Measurements from ENCODE around the gene SNX25. TPM values are rescaled to one million over a fixed set of nuclear protein-coding genes. Genes with fewer than 3 reads are reported as not detected.

Gene SNX25
- total RNA-seq, 1 experiment from 2014 or later = 63.1 TPM

DNA sequence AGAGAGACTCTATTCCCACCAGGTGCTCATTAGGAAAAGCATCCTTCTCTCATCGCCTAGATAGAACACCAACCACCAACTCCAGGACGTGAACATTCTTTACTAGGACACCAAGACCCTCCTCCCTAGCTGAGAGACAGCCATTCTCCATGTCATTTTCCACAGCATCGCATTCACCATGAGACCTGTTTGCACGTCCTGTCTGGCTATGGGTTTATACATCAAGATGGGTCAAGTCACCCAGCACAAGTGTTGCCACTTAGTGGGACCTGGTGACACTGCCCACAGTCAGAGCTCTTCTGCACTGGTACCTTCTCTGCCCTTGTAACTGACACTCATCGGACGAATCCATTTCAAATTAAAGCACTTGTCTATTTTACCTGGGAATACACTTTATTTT is 168.9 kb downstream of the SNX25 start:
- DNase-seq (ENCODE audit: low spot score) = no peak

DNA sequence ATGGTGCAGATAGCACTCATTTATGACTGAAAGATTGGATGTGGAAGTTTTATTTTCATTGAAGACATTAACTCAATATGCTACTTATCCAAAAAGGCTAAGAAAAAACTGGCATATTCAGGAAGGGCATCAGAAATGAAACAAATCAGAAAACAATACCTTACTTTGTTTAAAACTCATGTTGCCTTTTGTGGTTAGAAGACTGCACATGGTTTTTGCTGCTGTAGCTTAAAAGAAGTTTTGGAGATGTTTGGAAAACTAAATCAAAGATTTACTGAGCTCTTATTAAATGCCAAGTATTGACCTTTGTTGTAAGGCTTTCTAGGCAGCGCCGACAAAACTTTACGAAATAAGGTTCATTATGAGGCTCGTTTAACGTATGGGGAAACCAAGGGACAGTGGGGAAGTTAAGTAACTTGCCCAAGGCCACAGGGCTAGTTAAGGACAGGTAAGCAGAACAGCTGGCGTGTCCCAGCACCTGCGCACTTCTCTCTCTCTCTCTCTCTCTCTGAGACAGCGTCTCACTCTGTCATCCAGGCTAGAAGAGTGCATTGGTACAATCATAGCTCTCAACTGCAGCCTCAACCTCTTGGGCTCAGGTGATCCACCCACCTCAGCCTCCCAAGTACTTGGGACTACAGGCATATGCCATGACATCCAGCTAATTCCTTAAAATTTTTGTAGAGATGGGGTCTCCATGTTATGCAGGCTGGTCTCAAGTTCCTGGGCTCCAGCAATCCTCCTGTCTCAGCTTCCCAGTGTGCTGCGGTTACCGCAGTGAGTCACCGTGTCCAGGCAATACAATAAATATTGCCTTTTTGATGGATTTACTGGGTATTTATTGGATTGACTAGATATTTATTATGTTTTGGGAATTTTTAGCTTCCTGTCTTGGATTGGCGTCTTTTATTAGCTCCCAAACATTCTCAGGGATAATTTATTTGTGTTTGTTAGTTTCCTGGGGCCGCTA is 170.2 kb downstream of the SNX25 start:
- peak; percentile 61 for DNase-seq (ENCODE audit: low spot score)

GRCh38 chr4:185380320-185380719 is 170.9 kb downstream of the SNX25 start:
- DNase-seq (ENCODE audit: low spot score) = no peak

- DNase-seq (ENCODE audit: low spot score) = no peak
Observed at GRCh38 chr4:185381288-185382196, 172.1 kb downstream of the SNX25 start.

- no peak for DNase-seq (ENCODE audit: low spot score)
Observed at GRCh38 chr4:185382754-185383153, 173.4 kb downstream of the SNX25 start.

DNA sequence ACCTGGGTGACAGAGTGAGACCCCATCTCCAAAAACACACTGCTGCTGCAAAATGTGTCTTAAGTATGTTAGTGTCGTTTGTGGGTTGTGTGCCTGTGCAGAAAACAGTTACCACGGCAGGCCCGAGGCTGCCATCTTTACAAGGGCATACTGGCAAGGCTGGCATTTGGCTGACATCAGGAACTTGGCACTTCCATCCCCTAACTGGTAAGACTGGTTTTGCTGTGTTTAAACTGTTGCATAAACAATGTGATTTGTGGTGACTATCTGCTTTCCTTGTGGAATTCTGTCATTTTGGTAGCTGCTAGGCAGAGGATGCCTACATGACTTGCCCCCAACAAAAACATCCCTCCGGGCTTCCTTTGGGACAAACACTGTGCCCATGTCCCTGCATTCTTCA is 174.1 kb downstream of the SNX25 start:
- no peak for DNase-seq (ENCODE audit: low spot score)

GRCh38 chr4:185384061-185384460 is 174.7 kb downstream of the SNX25 start:
- DNase-seq (ENCODE audit: low spot score) = no peak

DNA sequence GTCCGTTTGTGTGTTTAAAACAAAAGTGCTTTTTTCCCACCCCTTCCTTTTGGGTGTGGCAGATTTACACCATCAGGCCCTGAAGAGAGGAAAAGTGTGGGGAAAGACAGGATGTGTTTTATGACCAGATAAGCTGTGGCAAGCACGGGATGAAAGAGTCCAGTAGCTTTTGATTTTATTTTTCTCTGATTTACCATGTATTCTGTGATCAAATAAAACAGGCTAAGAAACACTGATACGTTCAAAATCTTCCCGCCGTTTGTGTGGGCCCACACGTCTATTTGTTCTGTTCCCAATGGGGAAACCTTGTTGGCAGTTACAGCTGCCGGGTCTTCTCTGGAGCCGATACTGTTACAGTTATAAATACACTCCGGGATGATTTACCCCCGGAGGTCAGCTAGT is 175.5 kb downstream of the SNX25 start:
- DNase-seq (ENCODE audit: low spot score) = peak; percentile 57

DNA sequence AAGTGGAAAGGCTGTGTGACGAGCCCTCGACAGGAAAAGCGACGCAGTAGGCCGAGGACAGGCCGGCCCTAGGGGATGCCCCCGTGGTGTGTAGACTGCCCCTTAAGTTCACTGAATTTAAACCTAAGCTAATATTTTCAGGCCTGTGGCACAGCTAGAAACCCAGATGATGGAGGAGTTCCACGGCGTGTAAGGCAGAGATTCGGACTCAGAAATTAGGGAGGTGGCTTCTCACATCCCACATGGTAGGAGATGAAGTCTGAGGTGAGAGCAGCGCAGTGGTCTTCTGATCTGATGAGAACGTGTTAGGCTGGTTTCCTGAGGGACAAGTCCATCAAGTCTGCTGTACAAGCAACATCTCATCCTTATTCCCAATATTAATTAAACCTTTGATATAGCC is 178.6 kb downstream of the SNX25 start:
- DNase-seq (ENCODE audit: low spot score) = no peak

DNA sequence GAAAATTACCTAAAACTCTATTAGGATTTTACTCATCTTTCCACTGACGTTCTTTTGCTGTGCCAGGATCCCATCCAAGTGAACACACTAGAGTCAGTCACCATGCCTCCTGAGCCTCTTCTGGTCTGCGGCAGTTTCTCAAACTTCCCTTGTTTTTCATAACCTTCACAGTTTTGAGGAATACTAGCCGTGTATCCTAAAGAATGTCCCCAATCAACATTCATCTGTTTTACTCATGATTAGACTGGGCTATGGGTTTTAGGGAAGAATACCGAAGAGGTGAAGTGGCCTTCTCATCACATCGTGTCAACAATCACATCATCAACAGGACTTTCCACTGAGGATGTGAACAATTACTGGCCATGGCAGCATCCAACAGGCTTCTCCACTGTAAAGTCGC is 181.5 kb downstream of the SNX25 start:
- DNase-seq (ENCODE audit: low spot score) = no peak

- no peak for DNase-seq (ENCODE audit: low spot score)
Observed at GRCh38 chr4:185392156-185392555, 182.8 kb downstream of the SNX25 start.

- DNase-seq (ENCODE audit: low spot score) = peak; percentile 37
Observed at GRCh38 chr4:185394568-185395237, 185.3 kb downstream of the SNX25 start.

DNA sequence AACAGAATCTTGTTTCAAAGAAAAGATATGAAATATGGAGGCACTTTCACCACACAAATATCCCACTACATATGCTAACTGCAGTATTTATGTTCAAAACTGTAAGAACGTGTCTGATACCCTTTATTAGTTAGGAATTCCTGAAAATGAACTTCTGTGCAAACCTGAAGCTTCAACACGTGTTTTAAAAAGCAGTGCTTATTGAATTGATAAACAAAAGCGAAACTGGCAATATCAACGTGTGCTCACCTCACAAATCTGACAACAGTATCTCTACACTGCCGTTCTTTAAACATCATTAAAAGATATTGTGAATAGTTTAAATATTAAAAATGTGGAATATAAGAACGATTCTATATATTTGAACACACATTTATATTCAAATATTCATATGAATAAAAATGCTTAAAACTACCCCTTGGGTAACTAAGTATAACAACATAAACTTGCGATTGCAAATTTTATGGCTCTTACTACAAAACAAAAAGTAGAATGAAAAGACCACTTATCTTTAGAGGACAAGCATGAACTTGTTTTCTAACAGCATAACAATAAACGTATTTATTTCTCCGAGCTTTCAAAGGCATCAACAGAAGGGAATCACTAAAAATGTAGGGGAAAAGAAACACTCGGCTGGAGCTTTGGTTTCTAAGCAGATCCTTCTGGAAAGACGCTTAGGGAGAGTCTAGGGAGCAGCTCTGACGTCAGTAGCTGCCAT is 186.0 kb downstream of the SNX25 start, which contains the start of gene LRP2BP:
Gene LRP2BP (minus strand): TSS at position 687 of the 718 bp plus-strand sequence. CDS start 17,738 bp downstream, outside the sequence.
- DNase-seq (ENCODE audit: low spot score) = peak; percentile 83

DNA sequence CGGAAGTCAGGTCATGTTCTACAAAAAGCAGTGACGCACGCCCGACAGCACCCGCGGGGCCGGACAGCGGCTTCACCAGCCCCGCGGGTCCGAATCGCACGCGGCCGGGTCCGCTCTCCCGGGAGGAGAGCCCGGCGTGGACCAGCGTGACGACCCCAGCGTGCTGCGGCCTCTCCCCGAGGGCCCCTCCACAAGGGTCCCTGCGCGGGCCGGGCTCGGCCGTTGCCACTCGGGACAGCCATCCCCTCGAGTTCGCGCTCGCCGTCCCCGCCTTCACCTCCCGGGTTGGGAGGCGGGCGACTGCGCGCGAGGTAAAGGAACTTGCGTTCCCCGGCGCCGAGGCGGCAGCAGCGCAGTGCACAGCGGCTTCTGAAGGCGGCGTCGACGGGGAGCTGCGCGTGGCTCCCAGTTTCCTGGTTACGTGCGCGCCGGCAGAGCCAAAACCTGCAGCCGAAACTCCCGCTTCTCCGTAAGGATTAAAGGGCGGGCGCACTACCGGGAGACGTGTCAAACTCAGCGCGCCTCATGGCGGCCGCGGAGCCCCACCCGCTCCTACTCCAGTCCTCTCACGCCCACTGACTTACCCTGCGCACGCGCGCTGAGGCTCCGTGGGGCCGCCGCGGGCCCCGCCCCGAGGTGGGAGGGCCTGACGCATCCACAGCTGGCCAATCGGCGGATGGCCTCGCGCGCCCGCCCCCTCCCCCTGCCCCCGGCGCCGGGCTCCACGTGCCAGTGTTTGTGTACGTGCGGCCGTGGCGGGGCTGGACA is 186.7 kb downstream of the SNX25 start:
- DNase-seq (ENCODE audit: low spot score) = peak; percentile 89

GRCh38 chr4:185396724-185397385 is 187.5 kb downstream of the SNX25 start, which contains the start of gene ANKRD37:
TSS of gene ANKRD37 (plus strand) at chr4:185396841. CDS start at chr4:185396924, 83 bp downstream.
- no peak for DNase-seq (ENCODE audit: low spot score)

- no peak for DNase-seq (ENCODE audit: low spot score)
Observed at GRCh38 chr4:185398618-185399017, 189.2 kb downstream of the SNX25 start.

DNA sequence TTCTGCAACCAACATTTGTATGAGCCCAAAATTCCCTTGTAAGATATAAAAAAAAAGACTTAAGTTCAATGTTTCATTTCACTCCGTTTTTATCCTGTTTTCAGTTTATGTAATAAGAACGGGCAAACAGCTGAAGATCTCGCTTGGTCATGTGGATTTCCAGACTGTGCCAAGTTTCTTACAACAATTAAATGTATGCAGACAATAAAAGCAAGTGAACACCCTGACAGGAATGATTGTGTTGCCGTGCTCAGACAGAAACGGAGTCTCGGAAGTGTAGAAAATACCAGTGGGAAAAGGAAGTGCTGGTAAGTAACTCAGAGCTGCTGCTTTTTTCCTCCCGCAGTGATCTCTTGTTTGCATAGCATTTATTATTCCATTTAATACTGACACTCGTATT is 190.1 kb downstream of the SNX25 start:
- DNase-seq (ENCODE audit: low spot score) = no peak

DNA sequence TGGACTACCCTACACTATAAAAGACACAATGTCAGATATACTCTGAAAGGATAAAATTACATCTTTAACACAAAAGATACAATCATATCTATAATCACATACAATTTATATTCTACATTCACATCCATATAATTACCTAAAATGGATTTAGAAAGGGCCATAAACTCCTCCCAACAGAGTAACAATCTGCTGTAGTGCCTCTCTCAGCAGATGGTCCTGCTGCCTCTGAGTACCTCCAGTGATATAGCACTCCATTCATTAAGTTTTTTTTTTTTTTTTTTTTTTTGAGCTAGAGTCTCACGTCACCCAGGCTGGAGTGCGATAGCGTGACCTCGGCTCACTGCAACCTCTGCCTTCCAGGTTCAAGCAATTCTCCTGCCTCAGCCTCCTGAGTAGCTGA is 194.6 kb downstream of the SNX25 start:
- DNase-seq (ENCODE audit: low spot score) = no peak

- no peak for DNase-seq (ENCODE audit: low spot score)
Observed at GRCh38 chr4:185405296-185405999, 196.1 kb downstream of the SNX25 start.
